ENCODE results near the gene FSTL4. TPM values are rescaled to one million over a fixed set of nuclear protein-coding genes. Genes with fewer than 3 reads are reported as not detected.

The FSTL4 gene
- total RNA-seq, 1 experiment from 2014 or later, result not detected

- CTCF ChIA-PET, result no interaction called here
- H3K4me3 Mint-ChIP-seq (ENCODE audit: low read depth, unreplicated experiment), result no peak overlapping the region
- BruUV-seq (replicated peaks), result no TSS peak
- peaks cover 74% of the 10 kb centered on the region for H3K27me3 Mint-ChIP-seq (ENCODE audit: unreplicated experiment)
- no peak overlapping the region for H3K27ac Mint-ChIP-seq (ENCODE audit: unreplicated experiment)
- TF ChIP-seq CTCF (IDR thresholded peaks at IDR 0.05; ENCODE audit: unreplicated experiment), result no peak
- no peaks in the 10 kb centered on the region for H3K9me3 Mint-ChIP-seq (ENCODE audit: low read depth, unreplicated experiment)
- H3K36me3 Mint-ChIP-seq (ENCODE audit: insufficient read depth, unreplicated experiment), result no peaks in the 10 kb centered on the region
- no peaks in the 10 kb centered on the region for H3K4me1 Mint-ChIP-seq (ENCODE audit: low read depth, unreplicated experiment)
- no peak for DNase-seq
- intact Hi-C loops (cut with micrococcal nuclease; ENCODE audit: unreplicated experiment), result no loop called here
These were observed 407.1 kb downstream of the FSTL4 start for GRCh38 chr5:133205204-133205603.

GRCh38 chr5:133203317-133204305 is 408.7 kb downstream of the FSTL4 start:
- H3K4me1 Mint-ChIP-seq (ENCODE audit: low read depth, unreplicated experiment), result peaks cover 6% of the 10 kb centered on the region
- no peaks in the 10 kb centered on the region for H3K36me3 Mint-ChIP-seq (ENCODE audit: insufficient read depth, unreplicated experiment)
- no TSS peak for BruUV-seq (replicated peaks)
- H3K9me3 Mint-ChIP-seq (ENCODE audit: low read depth, unreplicated experiment), result no peaks in the 10 kb centered on the region
- no peak for DNase-seq
- H3K27me3 Mint-ChIP-seq (ENCODE audit: unreplicated experiment), result peaks cover 76% of the 10 kb centered on the region
- no peak overlapping the region for H3K27ac Mint-ChIP-seq (ENCODE audit: unreplicated experiment)
- no peak for TF ChIP-seq CTCF (IDR thresholded peaks at IDR 0.05; ENCODE audit: unreplicated experiment)
- CTCF ChIA-PET, result interaction anchor here (0.6 kb wide), 1 partner anchor 387 kb away, joined by 6 read pairs; no protein-coding TSS in a partner anchor
- no peak overlapping the region for H3K4me3 Mint-ChIP-seq (ENCODE audit: low read depth, unreplicated experiment)
- intact Hi-C loops (cut with micrococcal nuclease; ENCODE audit: unreplicated experiment), result no loop called here

- Mint-ChIP-seq H3K36me3 (ENCODE audit: insufficient read depth, unreplicated experiment) (no peaks in the 10 kb centered on the region), H3K4me1 (ENCODE audit: low read depth, unreplicated experiment) (peaks cover 6% of the 10 kb centered on the region), H3K9me3 (ENCODE audit: low read depth, unreplicated experiment) (no peaks in the 10 kb centered on the region), H3K4me3 (ENCODE audit: low read depth, unreplicated experiment) (no peak overlapping the region), H3K27ac (ENCODE audit: unreplicated experiment) (no peak overlapping the region), H3K27me3 (ENCODE audit: unreplicated experiment) (peaks cover 76% of the 10 kb centered on the region)
- intact Hi-C loops (cut with micrococcal nuclease; ENCODE audit: unreplicated experiment), result no loop called here
- DNase-seq, result no peak
- CTCF ChIA-PET, result no interaction called here
- BruUV-seq (replicated peaks), result no TSS peak
- TF ChIP-seq CTCF (IDR thresholded peaks at IDR 0.05; ENCODE audit: unreplicated experiment), result no peak
These were observed 410.2 kb downstream of the FSTL4 start for GRCh38 chr5:133202066-133202665.

GRCh38 chr5:133201310-133201709 is 411.0 kb downstream of the FSTL4 start:
- BruUV-seq (replicated peaks), result no TSS peak
- H3K4me1 Mint-ChIP-seq (ENCODE audit: low read depth, unreplicated experiment), result peaks cover 6% of the 10 kb centered on the region
- peaks cover 77% of the 10 kb centered on the region for H3K27me3 Mint-ChIP-seq (ENCODE audit: unreplicated experiment)
- CTCF ChIA-PET, result no interaction called here
- DNase-seq, result no peak
- no peak overlapping the region for H3K4me3 Mint-ChIP-seq (ENCODE audit: low read depth, unreplicated experiment)
- H3K9me3 Mint-ChIP-seq (ENCODE audit: low read depth, unreplicated experiment), result no peaks in the 10 kb centered on the region
- no peak overlapping the region for H3K27ac Mint-ChIP-seq (ENCODE audit: unreplicated experiment)
- TF ChIP-seq CTCF (IDR thresholded peaks at IDR 0.05; ENCODE audit: unreplicated experiment), result no peak
- no peaks in the 10 kb centered on the region for H3K36me3 Mint-ChIP-seq (ENCODE audit: insufficient read depth, unreplicated experiment)
- intact Hi-C loops (cut with micrococcal nuclease; ENCODE audit: unreplicated experiment), result no loop called here
